Mesothelial cell of epicardium (in vitro differentiated cells): ENCODE data around the gene C14orf119. TPM values are rescaled to one million over a fixed set of nuclear protein-coding genes. Genes with fewer than 3 reads are reported as not detected.
A peak's percentile ranks its signal among the peaks of the same experiment; 100 is the strongest.

ENCODE experiments used
- DNase-seq, 2 experiments: peaks; one replicate each; pipeline ENCODE4 v3.0.0; 2021; ENCODE audit warnings: low spot score in 2 of 2; ENCODE audit not compliant: unreplicated experiment in 2 of 2
- H3K27ac Mint-ChIP-seq: 2 replicates; pipeline ENCODE4 v1.8.0; 2021; ENCODE audit warnings: mixed read lengths
- H3K27me3 Mint-ChIP-seq: 2 replicates; pipeline ENCODE4 v1.8.0; 2021; ENCODE audit warnings: low read depth, mixed read lengths
- H3K36me3 Mint-ChIP-seq: 2 replicates; pipeline ENCODE4 v1.8.0; 2021; ENCODE audit warnings: mixed read lengths
- H3K4me1 Mint-ChIP-seq: 2 replicates; pipeline ENCODE4 v1.8.0; 2021; ENCODE audit warnings: mixed read lengths
- H3K4me3 Mint-ChIP-seq: 2 replicates; pipeline ENCODE4 v1.8.0; 2021; ENCODE audit warnings: mild to moderate bottlenecking, moderate library complexity, mixed read lengths
- H3K9me3 Mint-ChIP-seq: 2 replicates; pipeline ENCODE4 v1.8.0; 2021; ENCODE audit warnings: mixed read lengths
- CTCF ChIP-seq: fragments of 200-600 bp; sonication (generic); IDR thresholded peaks from one replicate; pipeline ENCODE4 v1.5.0; 2021; ENCODE audit warnings: antibody characterized with exemption; ENCODE audit not compliant: unreplicated experiment
- total RNA-seq: library from RNA; stranded (reverse); gene quantifications from 3 replicates; pipeline ENCODE4 v1.2.1, GENCODE V29; 2021

Gene C14orf119
- total RNA-seq, 1 donor from 2014 or later = 45.6 TPM

- TF ChIP-seq CTCF = no peak
- Mint-ChIP-seq H3K4me3 (no peak overlapping the region), H3K4me1 (peaks cover 39% of the 10 kb centered on the region), H3K27ac (peak overlapping the region; percentile 58), H3K36me3 (peaks cover 20% of the 10 kb centered on the region), H3K9me3 (no peaks in the 10 kb centered on the region), H3K27me3 (no peaks in the 10 kb centered on the region)
- DNase-seq = no peak
Measured at GRCh38 chr14:23058654-23059504, 36.4 kb upstream of the C14orf119 start.

- Mint-ChIP-seq H3K27ac (peak overlapping the region; percentile 47), H3K9me3 (no peaks in the 10 kb centered on the region), H3K36me3 (peaks cover 28% of the 10 kb centered on the region), H3K4me3 (no peak overlapping the region), H3K4me1 (peaks cover 42% of the 10 kb centered on the region), H3K27me3 (no peaks in the 10 kb centered on the region)
- TF ChIP-seq CTCF = no peak
- no peak for DNase-seq
Measured at GRCh38 chr14:23060536-23061260, 34.6 kb upstream of the C14orf119 start.

GRCh38 chr14:23062002-23062401, 33.3 kb upstream of the C14orf119 start:
- Mint-ChIP-seq H3K27ac (peak overlapping the region; percentile 95), H3K4me3 (peak overlapping the region; percentile 15), H3K36me3 (peaks cover 33% of the 10 kb centered on the region), H3K9me3 (no peaks in the 10 kb centered on the region), H3K27me3 (no peaks in the 10 kb centered on the region), H3K4me1 (peaks cover 34% of the 10 kb centered on the region)
- DNase-seq = peak in 1 of 2 experiments; percentile 81
- TF ChIP-seq CTCF = no peak

- Mint-ChIP-seq H3K36me3 (peaks cover 33% of the 10 kb centered on the region), H3K27me3 (no peaks in the 10 kb centered on the region), H3K27ac (peak overlapping the region; percentile 95), H3K9me3 (no peaks in the 10 kb centered on the region), H3K4me3 (no peak overlapping the region), H3K4me1 (peaks cover 35% of the 10 kb centered on the region)
- DNase-seq = no peak
- TF ChIP-seq CTCF = no peak
Measured at GRCh38 chr14:23063601-23064000, 31.7 kb upstream of the C14orf119 start.

GRCh38 chr14:23066368-23066767, 28.9 kb upstream of the C14orf119 start:
- no peak overlapping the region for H3K27ac Mint-ChIP-seq

More at GRCh38 chr14:23066368-23066767, 28.9 kb upstream of the C14orf119 start:
- Mint-ChIP-seq H3K27me3 (no peaks in the 10 kb centered on the region), H3K9me3 (no peaks in the 10 kb centered on the region), H3K36me3 (peaks cover 36% of the 10 kb centered on the region), H3K4me3 (no peak overlapping the region), H3K4me1 (peaks cover 55% of the 10 kb centered on the region)
- TF ChIP-seq CTCF = no peak
- DNase-seq = no peak
